Natural killer cell (primary cell): ENCODE results near the gene WFIKKN2. TPM values are rescaled to one million over a fixed set of nuclear protein-coding genes. Genes with fewer than 3 reads are reported as not detected.

Experiments
- ATAC-seq, 3 donors: fragments of 150-1000 bp in 2 of 3; fragments of 200-7000 bp in 1 of 3; cut with Tn5 transposase; 1 replicate in 1 of 3; 2 replicates in 2 of 3; pipeline ENCODE4 v1.10.0; 2021; ENCODE audit warnings: mild to moderate bottlenecking in 2 of 3, moderate library complexity in 2 of 3
- DNase-seq, 2 donors: peaks; one replicate each; pipeline versions ENCODE4 v3.0.0 to v3.0.0-alpha.2; 2013 to 2021; ENCODE audit warnings: mixed read lengths in 1 of 2
- H3K27ac ChIP-seq: one replicate; pipeline ENCODE4 v1.5.1; 2013; ENCODE audit warnings: mild to moderate bottlenecking, low read length
- H3K27me3 ChIP-seq: one replicate; pipeline ENCODE4 v1.6.1; 2013; ENCODE audit warnings: low read length; ENCODE audit not compliant: control insufficient read depth, insufficient read depth
- H3K36me3 ChIP-seq: one replicate; pipeline ENCODE4 v1.6.1; 2013; ENCODE audit warnings: low read length; ENCODE audit not compliant: control insufficient read depth, insufficient read depth
- H3K4me1 ChIP-seq: one replicate; pipeline ENCODE4 v1.6.1; 2013; ENCODE audit warnings: low read length; ENCODE audit not compliant: control insufficient read depth, insufficient read depth
- H3K4me3 ChIP-seq: one replicate; pipeline ENCODE4 v1.5.1; 2013; ENCODE audit warnings: low read length
- H3K9me3 ChIP-seq: one replicate; pipeline ENCODE4 v1.6.1; 2013; ENCODE audit warnings: low read length; ENCODE audit not compliant: control insufficient read depth, insufficient read depth
- H3K27ac Mint-ChIP-seq, 2 donors: one replicate each; pipeline ENCODE4 v1.8.0; 2022; ENCODE audit warnings: mild to moderate bottlenecking in 2 of 2, mixed read lengths in 2 of 2, moderate library complexity in 1 of 2
- H3K27me3 Mint-ChIP-seq, 2 donors: one replicate each; pipeline ENCODE4 v1.8.0; 2022; ENCODE audit warnings: low read depth in 2 of 2, mixed read lengths in 2 of 2
- H3K36me3 Mint-ChIP-seq: one replicate; pipeline ENCODE4 v1.8.0; 2022; ENCODE audit warnings: mixed read lengths
- H3K4me1 Mint-ChIP-seq, 2 donors: one replicate each; pipeline ENCODE4 v1.8.0; 2022; ENCODE audit warnings: mixed read lengths in 2 of 2
- H3K4me3 Mint-ChIP-seq: one replicate; pipeline ENCODE4 v1.8.0; 2022; ENCODE audit warnings: mild to moderate bottlenecking, moderate library complexity, mixed read lengths
- H3K9me3 Mint-ChIP-seq, 2 donors: one replicate each; pipeline ENCODE4 v1.8.0; 2022; ENCODE audit warnings: mixed read lengths in 2 of 2
- WGBS: methylation state at CpG from one replicate; pipeline ENCODE4 v1.1.7; 2013; ENCODE audit warnings: missing lambda C conversion rate; ENCODE audit not compliant: insufficient coverage; 5-methylcytosine and 5-hydroxymethylcytosine counted together
- intact Hi-C: fragments of 100-400 bp; cut with micrococcal nuclease; formaldehyde crosslinking; loops from one replicate; pipeline ENCODE4 v1.14.2; 2022
- total RNA-seq, 4 donors: library from RNA; stranded (reverse); fragments of 120-200 nt in 1 of 4; gene quantifications; one replicate each; pipeline versions ENCODE4 v1.2.3 to v1.2.4, GENCODE V29; 2013 to 2022
- TF ChIP-seq, protein P1 (sequence below): fragments of 200-600 bp; IDR thresholded peaks from one replicate; pipeline ENCODE4 v1.8.0; 2022; ENCODE audit warnings: antibody characterized with exemption

WFIKKN2 gene
- total RNA-seq, 3 donors from 2014 or later (not counting 1 experiment from before 2014, with no cell fraction given), result not detected

DNA sequence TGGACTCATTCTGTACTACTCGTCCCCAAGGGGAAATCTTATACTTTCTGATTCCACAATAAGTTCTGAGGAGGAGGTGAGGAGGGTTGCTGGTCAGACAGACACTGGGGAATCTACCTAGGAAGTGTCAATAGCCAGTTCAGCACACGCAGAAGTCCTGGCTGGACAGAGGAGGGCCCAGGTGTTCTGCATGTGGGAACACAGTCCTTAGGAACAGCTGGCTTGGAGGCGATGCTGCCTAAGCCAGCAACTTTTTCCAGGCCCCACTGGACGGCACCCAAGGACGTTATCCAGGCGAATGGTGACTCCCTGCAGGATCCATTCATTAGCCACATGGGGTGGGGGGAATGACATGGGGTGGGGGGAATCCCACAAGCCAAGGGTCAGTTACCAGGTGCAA, 29.9 kb upstream of the WFIKKN2 start:
- H3K9me3 ChIP-seq, result no peaks in the 10 kb centered on the region
- no peaks in the 10 kb centered on the region for H3K4me1 ChIP-seq
- Mint-ChIP-seq H3K4me3 (no peak overlapping the region), H3K9me3 (no peaks in the 10 kb centered on the region), H3K4me1 (no peaks in the 10 kb centered on the region), H3K27ac (no peak overlapping the region), H3K27me3 (no peaks in the 10 kb centered on the region), H3K36me3 (no peaks in the 10 kb centered on the region)
- TF ChIP-seq, protein P1, sequence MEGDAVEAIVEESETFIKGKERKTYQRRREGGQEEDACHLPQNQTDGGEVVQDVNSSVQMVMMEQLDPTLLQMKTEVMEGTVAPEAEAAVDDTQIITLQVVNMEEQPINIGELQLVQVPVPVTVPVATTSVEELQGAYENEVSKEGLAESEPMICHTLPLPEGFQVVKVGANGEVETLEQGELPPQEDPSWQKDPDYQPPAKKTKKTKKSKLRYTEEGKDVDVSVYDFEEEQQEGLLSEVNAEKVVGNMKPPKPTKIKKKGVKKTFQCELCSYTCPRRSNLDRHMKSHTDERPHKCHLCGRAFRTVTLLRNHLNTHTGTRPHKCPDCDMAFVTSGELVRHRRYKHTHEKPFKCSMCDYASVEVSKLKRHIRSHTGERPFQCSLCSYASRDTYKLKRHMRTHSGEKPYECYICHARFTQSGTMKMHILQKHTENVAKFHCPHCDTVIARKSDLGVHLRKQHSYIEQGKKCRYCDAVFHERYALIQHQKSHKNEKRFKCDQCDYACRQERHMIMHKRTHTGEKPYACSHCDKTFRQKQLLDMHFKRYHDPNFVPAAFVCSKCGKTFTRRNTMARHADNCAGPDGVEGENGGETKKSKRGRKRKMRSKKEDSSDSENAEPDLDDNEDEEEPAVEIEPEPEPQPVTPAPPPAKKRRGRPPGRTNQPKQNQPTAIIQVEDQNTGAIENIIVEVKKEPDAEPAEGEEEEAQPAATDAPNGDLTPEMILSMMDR, result no peak
- H3K27ac ChIP-seq, result no peak overlapping the region
- intact Hi-C loops, result no loop called here
- ATAC-seq (no peak), DNase-seq (no peak)
- WGBS, result 72% methylated on average over 5 of the region's 6 CpGs
- no peaks in the 10 kb centered on the region for H3K36me3 ChIP-seq
- H3K4me3 ChIP-seq, result no peak overlapping the region
- no peaks in the 10 kb centered on the region for H3K27me3 ChIP-seq

DNA sequence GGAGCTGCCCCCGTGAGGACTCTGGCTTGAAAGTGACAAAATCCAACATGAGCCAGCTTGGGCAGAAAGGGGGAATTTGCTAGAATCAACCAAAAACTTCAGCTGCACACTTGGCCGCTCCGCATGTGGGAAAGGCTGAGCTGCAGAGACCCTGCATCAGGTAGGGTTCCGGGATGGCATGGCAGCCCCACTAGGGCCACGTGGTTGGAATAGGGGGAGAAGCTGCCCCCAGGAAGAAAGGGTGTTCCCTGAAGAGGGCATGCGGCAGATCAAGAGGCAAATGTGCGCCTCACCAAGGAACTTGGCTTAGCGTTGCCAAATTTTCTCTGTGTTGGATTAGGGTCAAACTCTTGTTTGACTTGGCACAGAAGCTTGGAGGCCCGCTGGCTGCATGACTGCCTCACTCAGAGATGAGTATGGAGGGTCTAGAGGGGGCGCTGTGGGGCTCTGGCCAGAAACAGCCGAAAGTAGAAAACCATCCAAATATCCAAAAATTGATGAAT, 29.2 kb upstream of the WFIKKN2 start:
- Histone ChIP-seq H3K27me3 (no peaks in the 10 kb centered on the region), H3K9me3 (no peaks in the 10 kb centered on the region), H3K4me1 (no peaks in the 10 kb centered on the region), H3K36me3 (no peaks in the 10 kb centered on the region), H3K27ac (no peak overlapping the region), H3K4me3 (no peak overlapping the region)
- no peak for ATAC-seq
- no peak for DNase-seq
- H3K36me3 Mint-ChIP-seq, result no peaks in the 10 kb centered on the region
- H3K27me3 Mint-ChIP-seq, result no peaks in the 10 kb centered on the region
- TF ChIP-seq, protein P1, result no peak
- no peak overlapping the region for H3K4me3 Mint-ChIP-seq
- intact Hi-C loops, result no loop called here
- H3K9me3 Mint-ChIP-seq, result no peaks in the 10 kb centered on the region
- no peaks in the 10 kb centered on the region for H3K4me1 Mint-ChIP-seq
- no peak overlapping the region for H3K27ac Mint-ChIP-seq
- 93% methylated on average over 10 of the region's 11 CpGs for WGBS

DNA sequence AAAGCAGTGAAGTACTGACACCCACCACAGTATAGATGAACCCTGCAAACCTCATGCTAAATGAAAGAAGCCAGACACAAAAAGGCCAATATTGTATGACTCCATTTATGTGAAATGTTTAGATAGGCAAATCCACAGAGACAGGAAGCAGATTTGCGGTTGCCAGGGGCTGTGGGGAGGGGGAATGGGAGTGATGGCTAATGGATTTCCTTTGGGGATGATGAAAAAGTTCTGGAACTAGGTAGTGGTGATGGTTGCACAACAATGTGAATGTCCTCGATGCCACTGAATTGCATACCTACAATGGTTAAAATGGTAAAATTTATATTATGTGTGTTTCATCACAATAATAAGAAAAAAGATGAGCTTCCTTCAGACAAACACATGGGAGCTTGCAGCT, 28.4 kb upstream of the WFIKKN2 start:
- no peak overlapping the region for H3K4me3 ChIP-seq
- Mint-ChIP-seq H3K4me1 (no peaks in the 10 kb centered on the region), H3K9me3 (no peaks in the 10 kb centered on the region), H3K27me3 (peaks cover 0 to 2% of the 10 kb centered on the region in 2 donors), H3K27ac (no peak overlapping the region), H3K36me3 (no peaks in the 10 kb centered on the region), H3K4me3 (no peak overlapping the region)
- no peaks in the 10 kb centered on the region for H3K9me3 ChIP-seq
- H3K27ac ChIP-seq, result no peak overlapping the region
- no peaks in the 10 kb centered on the region for H3K36me3 ChIP-seq
- H3K4me1 ChIP-seq, result no peaks in the 10 kb centered on the region
- DNase-seq (no peak), ATAC-seq (no peak)
- intact Hi-C loops, result no loop called here
- 74% methylated on average over 2 of the region's 2 CpGs for WGBS
- TF ChIP-seq, protein P1, result no peak
- no peaks in the 10 kb centered on the region for H3K27me3 ChIP-seq

DNA sequence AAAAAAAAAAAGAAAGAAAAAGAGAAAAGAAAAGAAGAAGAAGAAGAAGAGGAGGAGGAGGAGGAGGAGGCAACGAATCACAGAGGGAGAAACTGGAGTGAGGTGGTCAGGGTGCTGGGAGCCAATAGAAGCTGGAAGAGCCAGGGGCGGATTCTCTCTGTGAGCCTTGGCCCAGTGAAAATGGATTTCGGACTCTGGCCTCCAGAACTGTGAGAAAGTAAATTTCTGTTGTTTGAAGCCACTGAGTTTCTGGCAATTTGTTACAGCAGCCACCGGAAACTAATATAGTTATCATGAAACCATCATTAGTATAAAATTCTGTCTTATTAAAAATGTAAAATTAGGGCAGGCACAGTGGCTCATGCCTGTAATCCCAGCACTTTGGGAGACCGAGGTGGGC, 27.7 kb upstream of the WFIKKN2 start:
- 91% methylated on average over 4 of the region's 5 CpGs for WGBS
- no peak overlapping the region for H3K4me3 Mint-ChIP-seq
- H3K9me3 Mint-ChIP-seq, result no peaks in the 10 kb centered on the region
- peaks cover 0 to 2% of the 10 kb centered on the region in 2 donors for H3K27me3 Mint-ChIP-seq
- H3K4me1 Mint-ChIP-seq, result no peaks in the 10 kb centered on the region
- no peaks in the 10 kb centered on the region for H3K36me3 Mint-ChIP-seq
- no peak overlapping the region for H3K27ac Mint-ChIP-seq
- TF ChIP-seq, protein P1, result no peak
- H3K4me1 ChIP-seq, result no peaks in the 10 kb centered on the region
- H3K27ac ChIP-seq, result no peak overlapping the region
- H3K36me3 ChIP-seq, result no peaks in the 10 kb centered on the region
- no peak overlapping the region for H3K4me3 ChIP-seq
- intact Hi-C loops, result no loop called here
- H3K27me3 ChIP-seq, result no peaks in the 10 kb centered on the region
- ATAC-seq (no peak), DNase-seq (no peak)
- no peaks in the 10 kb centered on the region for H3K9me3 ChIP-seq
